Measurements from ENCODE around the gene RNF144B.

DNA sequence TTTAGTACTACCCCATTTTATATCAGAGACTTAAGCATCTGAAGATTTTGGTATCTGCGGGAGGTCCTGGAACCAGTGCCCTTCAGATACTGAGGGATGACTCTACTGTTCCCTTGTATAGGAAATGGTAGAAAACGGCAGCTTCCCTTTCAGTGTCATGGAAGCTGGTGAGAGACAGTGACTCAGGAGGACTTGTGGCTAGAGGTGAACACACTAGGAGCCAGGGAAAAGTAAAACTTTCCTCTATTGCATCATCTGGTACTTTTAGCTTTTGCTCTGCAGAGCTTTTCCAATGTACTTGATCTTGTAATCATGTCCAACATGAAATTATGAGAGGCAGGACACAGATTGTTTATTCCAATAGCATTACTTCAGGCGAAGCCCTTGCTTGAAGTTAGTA, 45.0 kb downstream of the RNF144B start:
- TF ChIP-seq, protein P1, sequence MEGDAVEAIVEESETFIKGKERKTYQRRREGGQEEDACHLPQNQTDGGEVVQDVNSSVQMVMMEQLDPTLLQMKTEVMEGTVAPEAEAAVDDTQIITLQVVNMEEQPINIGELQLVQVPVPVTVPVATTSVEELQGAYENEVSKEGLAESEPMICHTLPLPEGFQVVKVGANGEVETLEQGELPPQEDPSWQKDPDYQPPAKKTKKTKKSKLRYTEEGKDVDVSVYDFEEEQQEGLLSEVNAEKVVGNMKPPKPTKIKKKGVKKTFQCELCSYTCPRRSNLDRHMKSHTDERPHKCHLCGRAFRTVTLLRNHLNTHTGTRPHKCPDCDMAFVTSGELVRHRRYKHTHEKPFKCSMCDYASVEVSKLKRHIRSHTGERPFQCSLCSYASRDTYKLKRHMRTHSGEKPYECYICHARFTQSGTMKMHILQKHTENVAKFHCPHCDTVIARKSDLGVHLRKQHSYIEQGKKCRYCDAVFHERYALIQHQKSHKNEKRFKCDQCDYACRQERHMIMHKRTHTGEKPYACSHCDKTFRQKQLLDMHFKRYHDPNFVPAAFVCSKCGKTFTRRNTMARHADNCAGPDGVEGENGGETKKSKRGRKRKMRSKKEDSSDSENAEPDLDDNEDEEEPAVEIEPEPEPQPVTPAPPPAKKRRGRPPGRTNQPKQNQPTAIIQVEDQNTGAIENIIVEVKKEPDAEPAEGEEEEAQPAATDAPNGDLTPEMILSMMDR (IDR thresholded peaks at IDR 0.05): no peak
- no peak for TF ChIP-seq POLR2A (IDR thresholded peaks at IDR 0.05)
- no peak for TF ChIP-seq POLR2AphosphoS5 (IDR thresholded peaks at IDR 0.05)

Data from stomach (tissue), 4 donors.